CD4-positive, alpha-beta T cell treated with Interleukin-15 for 1 hour (primary cell): ENCODE measurements around the gene PCBP3.
"Not testable (repeated sequence)": the region's sequence is repeated elsewhere in the genome, so short reads cannot be mapped to it uniquely, and the experiment has no call there.

Source experiments
- DNase-seq: peaks from one replicate; pipeline ENCODE4 v3.0.0-alpha.2; 2020

PCBP3 gene

GRCh38 chr21:45885930-45886601 is 242.5 kb downstream of the PCBP3 start:
- peak; percentile 59 for DNase-seq

- peak; percentile 7 for DNase-seq
These were observed 243.1 kb downstream of the PCBP3 start for GRCh38 chr21:45886610-45887026.

GRCh38 chr21:45887120-45887611 is 243.6 kb downstream of the PCBP3 start:
- peak; percentile 9 for DNase-seq

GRCh38 chr21:45887788-45888187 is 244.3 kb downstream of the PCBP3 start:
- peak; percentile 13 for DNase-seq

- DNase-seq, result peak; percentile 15
These were observed 245.0 kb downstream of the PCBP3 start for GRCh38 chr21:45888386-45889009.

- peak; percentile 13 for DNase-seq
These were observed 245.7 kb downstream of the PCBP3 start for GRCh38 chr21:45889256-45889655.

GRCh38 chr21:45889961-45890360 is 246.4 kb downstream of the PCBP3 start:
- DNase-seq, result no peak

GRCh38 chr21:45891388-45892155 is 248.0 kb downstream of the PCBP3 start:
- DNase-seq, result no peak

GRCh38 chr21:45892156-45892915 is 248.8 kb downstream of the PCBP3 start:
- peak; percentile 56 for DNase-seq

- DNase-seq, result no peak
These were observed 249.6 kb downstream of the PCBP3 start for GRCh38 chr21:45892916-45893739.

GRCh38 chr21:45893740-45894449 is 250.4 kb downstream of the PCBP3 start:
- DNase-seq, result no peak

- no peak for DNase-seq
These were observed 250.9 kb downstream of the PCBP3 start for GRCh38 chr21:45894450-45894825.

GRCh38 chr21:45894906-45895777 is 251.6 kb downstream of the PCBP3 start:
- DNase-seq, result no peak

- no peak for DNase-seq
These were observed 252.3 kb downstream of the PCBP3 start for GRCh38 chr21:45895778-45896370.

- not testable (repeated sequence) for DNase-seq
These were observed 252.9 kb downstream of the PCBP3 start for GRCh38 chr21:45896431-45896830.

- DNase-seq, result no peak
These were observed 253.9 kb downstream of the PCBP3 start for GRCh38 chr21:45897191-45898027.

- no peak for DNase-seq
These were observed 254.5 kb downstream of the PCBP3 start for GRCh38 chr21:45898028-45898350.

- DNase-seq, result no peak
These were observed 255.3 kb downstream of the PCBP3 start for GRCh38 chr21:45898781-45899180.
